ENCODE measurements around the gene ASB16. TPM values are rescaled to one million over a fixed set of nuclear protein-coding genes. Genes with fewer than 3 reads are reported as not detected.

The ASB16 gene
- polyA plus RNA-seq, 1 experiment = not detected

- Histone ChIP-seq H3K9me3 (ENCODE audit: control insufficient read depth, insufficient read depth, low read length) (no peaks in the 10 kb centered on the region), H3K4me3 (ENCODE audit: low read depth, low read length) (no peak overlapping the region), H3K27ac (ENCODE audit: low read depth, low read length) (no peak overlapping the region), H3K27me3 (ENCODE audit: control insufficient read depth, insufficient read depth, low read length) (no peaks in the 10 kb centered on the region)
- POLR2A ChIA-PET = interaction anchor here (0.8 kb wide), 1 partner anchor 47 kb away, joined by 4 read pairs; the partner anchor contains the start of gene HDAC5
- TF ChIP-seq, protein P1, sequence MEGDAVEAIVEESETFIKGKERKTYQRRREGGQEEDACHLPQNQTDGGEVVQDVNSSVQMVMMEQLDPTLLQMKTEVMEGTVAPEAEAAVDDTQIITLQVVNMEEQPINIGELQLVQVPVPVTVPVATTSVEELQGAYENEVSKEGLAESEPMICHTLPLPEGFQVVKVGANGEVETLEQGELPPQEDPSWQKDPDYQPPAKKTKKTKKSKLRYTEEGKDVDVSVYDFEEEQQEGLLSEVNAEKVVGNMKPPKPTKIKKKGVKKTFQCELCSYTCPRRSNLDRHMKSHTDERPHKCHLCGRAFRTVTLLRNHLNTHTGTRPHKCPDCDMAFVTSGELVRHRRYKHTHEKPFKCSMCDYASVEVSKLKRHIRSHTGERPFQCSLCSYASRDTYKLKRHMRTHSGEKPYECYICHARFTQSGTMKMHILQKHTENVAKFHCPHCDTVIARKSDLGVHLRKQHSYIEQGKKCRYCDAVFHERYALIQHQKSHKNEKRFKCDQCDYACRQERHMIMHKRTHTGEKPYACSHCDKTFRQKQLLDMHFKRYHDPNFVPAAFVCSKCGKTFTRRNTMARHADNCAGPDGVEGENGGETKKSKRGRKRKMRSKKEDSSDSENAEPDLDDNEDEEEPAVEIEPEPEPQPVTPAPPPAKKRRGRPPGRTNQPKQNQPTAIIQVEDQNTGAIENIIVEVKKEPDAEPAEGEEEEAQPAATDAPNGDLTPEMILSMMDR (IDR thresholded peaks at IDR 0.05; ENCODE audit: low read depth, low read length) = no peak
- no peak for DNase-seq (ENCODE audit: low read depth, low spot score)
- CTCF ChIA-PET = interaction anchor here (1.1 to 3.4 kb wide), 7 partner anchors 11 to 292 kb away, joined by 3 to 44 read pairs (median 12); partner anchors contain the start of genes GRN and TMUB2
Observed at GRCh38 chr17:44170135-44170498, 387 bp upstream of the ASB16 start.

DNA sequence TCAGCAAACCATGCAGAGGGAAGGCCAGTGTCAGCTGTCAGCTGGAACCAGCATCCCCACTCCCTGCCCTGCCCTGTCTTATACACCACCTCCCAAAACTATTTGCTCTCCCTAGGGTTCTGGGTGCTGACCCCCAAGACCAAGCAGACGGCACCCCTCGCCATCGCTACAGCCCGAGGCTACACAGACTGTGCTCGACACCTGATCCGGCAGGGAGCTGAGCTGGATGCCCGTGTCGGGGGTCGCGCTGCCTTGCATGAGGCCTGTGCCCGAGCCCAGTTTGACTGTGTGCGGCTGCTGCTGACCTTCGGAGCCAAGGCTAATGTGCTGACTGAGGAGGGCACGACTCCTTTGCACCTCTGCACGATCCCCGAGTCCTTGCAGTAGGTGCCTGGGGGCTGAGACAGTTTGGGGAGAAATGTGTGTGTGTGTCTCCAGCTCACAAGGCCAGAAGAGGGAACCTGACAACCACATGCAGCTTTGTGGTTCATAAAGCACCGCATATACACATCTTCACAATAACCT, 1.5 kb downstream of the ASB16 start:
- TF ChIP-seq, protein P1 (IDR thresholded peaks at IDR 0.05; ENCODE audit: low read depth, low read length) = no peak
- Histone ChIP-seq H3K27me3 (ENCODE audit: control insufficient read depth, insufficient read depth, low read length) (no peaks in the 10 kb centered on the region), H3K4me3 (ENCODE audit: low read depth, low read length) (no peak overlapping the region), H3K27ac (ENCODE audit: low read depth, low read length) (no peak overlapping the region), H3K9me3 (ENCODE audit: control insufficient read depth, insufficient read depth, low read length) (no peaks in the 10 kb centered on the region)
- ChIA-PET POLR2A (interaction anchor here (0.6 kb wide), 1 partner anchor 122 kb away, joined by 4 read pairs; no protein-coding TSS in a partner anchor), CTCF (no interaction called here)
- no peak for DNase-seq (ENCODE audit: low read depth, low spot score)

- no peak overlapping the region for H3K27ac ChIP-seq (ENCODE audit: low read depth, low read length)
- H3K4me3 ChIP-seq (ENCODE audit: low read depth, low read length) = no peak overlapping the region
- DNase-seq (ENCODE audit: low read depth, low spot score) = no peak
- H3K9me3 ChIP-seq (ENCODE audit: control insufficient read depth, insufficient read depth, low read length) = no peaks in the 10 kb centered on the region
- CTCF ChIA-PET = no interaction called here
- POLR2A ChIA-PET = interaction anchor here (0.7 kb wide), 1 partner anchor 100 kb away, joined by 6 read pairs; no protein-coding TSS in a partner anchor
- TF ChIP-seq, protein P1 (IDR thresholded peaks at IDR 0.05; ENCODE audit: low read depth, low read length) = no peak
- H3K27me3 ChIP-seq (ENCODE audit: control insufficient read depth, insufficient read depth, low read length) = no peaks in the 10 kb centered on the region
Observed at GRCh38 chr17:44174427-44174826, 3.9 kb downstream of the ASB16 start.

- no peak overlapping the region for H3K27ac ChIP-seq (ENCODE audit: low read depth, low read length)
- H3K27me3 ChIP-seq (ENCODE audit: control insufficient read depth, insufficient read depth, low read length) = no peaks in the 10 kb centered on the region
- POLR2A ChIA-PET = no interaction called here
- TF ChIP-seq, protein P1 (IDR thresholded peaks at IDR 0.05; ENCODE audit: low read depth, low read length) = no peak
- CTCF ChIA-PET = interaction anchor here (0.5 kb wide), 1 partner anchor 45 kb away, joined by 5 read pairs; no protein-coding TSS in a partner anchor
- H3K9me3 ChIP-seq (ENCODE audit: control insufficient read depth, insufficient read depth, low read length) = no peaks in the 10 kb centered on the region
- no peak for DNase-seq (ENCODE audit: low read depth, low spot score)
- H3K4me3 ChIP-seq (ENCODE audit: low read depth, low read length) = no peak overlapping the region
Observed at GRCh38 chr17:44176257-44176656, 5.8 kb downstream of the ASB16 start.

DNA sequence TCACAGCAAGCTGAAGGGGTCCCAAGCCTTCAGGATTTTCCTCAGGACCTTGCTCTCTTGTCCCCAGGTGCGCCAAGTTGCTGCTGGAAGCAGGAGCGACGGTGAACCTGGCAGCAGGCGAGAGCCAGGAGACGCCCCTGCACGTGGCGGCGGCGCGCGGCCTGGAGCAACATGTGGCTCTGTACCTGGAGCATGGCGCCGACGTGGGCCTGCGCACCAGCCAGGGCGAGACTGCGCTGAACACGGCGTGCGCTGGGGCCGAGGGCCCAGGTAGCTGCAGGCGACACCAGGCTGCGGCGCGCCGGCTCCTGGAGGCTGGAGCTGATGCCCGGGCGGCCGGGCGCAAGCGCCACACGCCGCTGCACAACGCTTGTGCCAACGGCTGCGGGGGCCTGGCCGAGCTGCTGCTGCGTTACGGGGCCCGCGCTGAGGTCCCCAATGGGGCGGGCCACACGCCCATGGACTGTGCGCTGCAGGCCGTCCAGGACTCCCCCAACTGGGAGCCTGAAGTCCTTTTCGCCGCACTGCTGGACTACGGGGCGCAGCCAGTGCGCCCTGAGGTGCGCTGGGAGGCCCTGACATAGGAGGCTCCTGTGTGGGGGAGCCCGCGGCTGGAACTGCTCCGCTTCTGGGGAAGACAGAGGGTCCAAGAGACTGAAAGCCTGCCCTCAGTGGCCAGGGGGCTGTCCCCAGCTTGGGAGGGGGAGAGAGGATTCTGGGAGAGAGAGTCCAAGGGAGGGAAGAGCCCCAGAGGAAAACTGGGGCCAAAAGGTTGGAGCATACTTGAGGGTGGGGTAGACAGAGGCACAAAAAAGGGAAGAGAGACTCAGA, 6.4 kb downstream of the ASB16 start:
- CTCF ChIA-PET = no interaction called here
- POLR2A ChIA-PET = no interaction called here
- H3K4me3 ChIP-seq (ENCODE audit: low read depth, low read length) = no peak overlapping the region

More for the DNA sequence above, 6.4 kb downstream of the ASB16 start:
- H3K9me3 ChIP-seq (ENCODE audit: control insufficient read depth, insufficient read depth, low read length) = no peaks in the 10 kb centered on the region
- H3K27ac ChIP-seq (ENCODE audit: low read depth, low read length) = no peak overlapping the region
- TF ChIP-seq, protein P1 (IDR thresholded peaks at IDR 0.05; ENCODE audit: low read depth, low read length) = no peak
- no peaks in the 10 kb centered on the region for H3K27me3 ChIP-seq (ENCODE audit: control insufficient read depth, insufficient read depth, low read length)
- no peak for DNase-seq (ENCODE audit: low read depth, low spot score)
